Measurements from ENCODE around the gene ZNF605.
"Not testable (repeated sequence)": the region's sequence is repeated elsewhere in the genome, so short reads cannot be mapped to it uniquely, and the experiment has no call there.

ZNF605 gene

DNA sequence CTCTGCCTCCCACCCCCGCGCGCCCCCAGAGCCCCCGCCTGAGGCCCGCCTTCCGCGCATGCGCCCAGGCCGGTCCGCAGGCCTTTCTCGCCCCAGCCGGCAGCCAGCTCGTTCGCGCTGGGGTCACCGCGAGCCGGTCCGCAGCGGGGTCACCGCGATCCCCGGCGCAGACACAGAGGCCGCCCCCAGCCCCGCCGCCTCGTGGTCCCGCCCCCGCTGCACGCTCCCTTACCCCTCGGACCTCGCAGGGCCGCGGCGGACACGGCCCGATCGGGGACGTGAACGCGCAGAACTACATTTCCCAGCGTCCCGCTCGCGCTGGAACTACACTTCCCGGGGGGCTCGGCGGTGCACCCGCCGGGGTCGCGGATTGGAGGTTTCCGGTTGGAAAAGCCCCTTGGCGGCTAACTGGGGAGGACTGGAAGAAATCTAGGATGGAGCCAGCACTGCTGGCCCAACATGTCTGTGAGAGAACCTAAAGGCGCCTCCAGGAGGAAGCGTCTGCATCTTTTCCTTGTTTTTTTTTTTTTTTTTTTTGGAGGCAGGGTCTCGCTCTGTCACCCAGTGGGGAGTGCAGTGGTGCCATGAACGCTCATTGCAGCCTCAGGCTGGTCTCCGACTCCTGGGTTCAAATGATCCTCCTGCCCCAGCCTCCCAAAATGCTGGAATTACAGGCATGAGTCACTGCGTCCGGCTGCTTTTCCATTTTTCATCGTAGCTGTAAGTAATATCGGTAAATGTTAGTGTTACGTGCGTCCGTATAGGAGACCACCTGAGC is at the start of gene ZNF605:
Gene ZNF605, minus strand, starts transcription at position 296 of the 778 bp plus-strand sequence. CDS start 10,671 bp downstream, outside the sequence.
- peaks cover 21% of the 10 kb centered on the region for H3K4me1 Mint-ChIP-seq
- DNase-seq (ENCODE audit: low spot score in 2 of 2) (peak; percentile 83 to 93), ATAC-seq (ENCODE audit: low read depth) (peak; percentile 92)
- peak within 1 kb of the TSS; percentile 91 for H3K27ac Mint-ChIP-seq
- no peaks in the 10 kb centered on the region for H3K27me3 Mint-ChIP-seq
- peaks cover 4% of the 10 kb centered on the region for H3K9me3 Mint-ChIP-seq
- H3K36me3 Mint-ChIP-seq, result peaks cover 16% of the 10 kb centered on the region
- peak within 1 kb of the TSS; percentile 92 for H3K4me3 Mint-ChIP-seq

DNA sequence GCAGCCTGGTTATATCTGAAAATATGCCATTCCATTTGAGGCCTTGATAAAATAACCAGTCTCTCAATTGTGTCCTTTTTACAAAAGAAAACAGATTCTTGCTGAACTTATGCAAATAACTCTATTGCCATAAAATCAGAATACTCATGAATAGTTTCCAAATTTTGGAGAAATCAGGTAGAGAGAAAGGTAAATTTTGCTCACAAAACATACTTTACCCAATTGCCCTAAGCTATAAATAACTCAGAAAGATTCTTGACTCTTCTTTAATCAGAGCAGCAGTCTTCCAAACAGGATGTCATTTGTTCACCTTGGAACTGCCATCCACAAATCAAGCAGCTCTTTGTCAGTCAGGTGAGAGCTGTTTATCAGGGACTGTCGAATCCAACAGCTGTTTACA is 42.6 kb upstream of the ZNF605 start:
- H3K36me3 Mint-ChIP-seq, result peaks cover 56% of the 10 kb centered on the region
- H3K27ac Mint-ChIP-seq, result no peak overlapping the region
- H3K9me3 Mint-ChIP-seq, result peaks cover 17% of the 10 kb centered on the region
- ATAC-seq (ENCODE audit: low read depth) (no peak), DNase-seq (ENCODE audit: low spot score in 2 of 2) (no peak)
- H3K4me1 Mint-ChIP-seq, result peaks cover 9% of the 10 kb centered on the region
- no peaks in the 10 kb centered on the region for H3K27me3 Mint-ChIP-seq
- H3K4me3 Mint-ChIP-seq, result no peak overlapping the region

DNA sequence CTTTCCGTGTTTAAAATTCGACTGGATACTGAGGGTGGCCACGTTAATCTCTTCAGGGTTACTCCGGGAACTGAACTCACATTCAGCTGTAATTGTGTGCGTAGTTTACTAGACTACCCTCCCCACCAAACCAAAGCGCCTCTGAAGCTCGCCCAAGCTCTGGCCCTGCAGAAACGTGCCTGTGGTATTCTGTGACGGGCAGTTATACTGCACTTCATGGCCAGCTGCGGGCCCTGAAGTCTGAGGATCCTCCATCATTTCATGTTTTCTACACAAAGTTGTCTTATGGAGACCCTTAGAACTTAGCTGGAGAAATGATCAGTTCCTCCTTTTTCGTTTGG is 30.7 kb upstream of the ZNF605 start:
- Mint-ChIP-seq H3K36me3 (peaks cover 27% of the 10 kb centered on the region), H3K27ac (peak overlapping the region; percentile 96), H3K4me1 (peaks cover 22% of the 10 kb centered on the region), H3K4me3 (peak overlapping the region; percentile 90), H3K27me3 (no peaks in the 10 kb centered on the region), H3K9me3 (peaks cover 7% of the 10 kb centered on the region)
- DNase-seq (ENCODE audit: low spot score in 2 of 2) (no peak), ATAC-seq (ENCODE audit: low read depth) (peak; percentile 5)

DNA sequence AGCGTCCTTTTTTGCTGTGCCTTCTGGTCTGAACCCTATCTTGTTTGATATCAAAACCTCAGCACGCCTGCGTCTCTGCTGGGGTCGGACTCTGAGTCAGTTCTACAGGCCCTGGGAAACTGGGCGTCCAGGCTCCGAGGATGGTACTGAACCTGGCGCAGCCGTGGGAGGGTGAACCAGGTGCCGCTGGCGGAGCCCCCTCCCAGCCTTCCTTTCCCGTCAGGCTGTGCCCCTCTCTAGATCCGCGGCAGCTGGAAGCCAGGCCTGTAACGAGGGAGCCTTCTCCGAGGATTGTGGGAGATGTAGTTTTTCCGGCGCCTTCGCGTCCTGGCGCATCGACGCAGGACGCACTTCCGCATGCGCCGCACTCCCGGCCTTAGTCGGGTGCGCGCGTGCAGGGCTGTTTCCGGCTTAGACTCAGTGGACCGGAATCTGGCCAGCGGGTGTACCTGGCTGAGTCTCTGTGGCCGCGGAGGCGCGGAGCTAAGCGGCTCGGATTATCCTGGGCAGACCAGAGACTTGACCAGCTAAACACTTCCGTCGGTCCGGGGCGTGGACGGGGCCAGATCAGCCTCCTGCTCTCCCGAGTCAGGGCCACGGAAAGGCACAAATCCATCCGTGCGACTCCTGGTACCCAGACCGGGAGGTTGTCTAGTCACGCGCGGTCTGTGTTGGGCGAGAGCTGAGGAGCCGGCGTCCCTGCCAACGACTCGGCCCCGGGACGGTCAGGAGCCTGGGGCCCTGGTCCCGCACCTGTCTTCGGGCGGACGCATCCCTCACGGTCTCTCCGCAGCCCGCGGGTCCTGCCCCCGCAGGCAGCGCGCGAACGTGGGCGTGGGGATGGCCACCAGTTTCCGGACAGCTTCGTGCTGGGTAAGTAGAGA is 30.1 kb upstream of the ZNF605 start, which contains the start of gene ZNF26:
Gene ZNF26, plus strand, starts transcription at position 367 of the 884 bp plus-strand sequence. Its CDS starts 474 bp downstream, at position 841.
- peak; percentile 98 for ATAC-seq (ENCODE audit: low read depth)
- Mint-ChIP-seq H3K36me3 (peaks cover 24% of the 10 kb centered on the region), H3K27ac (peak within 1 kb of the TSS; percentile 96), H3K4me1 (peaks cover 22% of the 10 kb centered on the region), H3K9me3 (peaks cover 7% of the 10 kb centered on the region), H3K4me3 (peak within 1 kb of the TSS; percentile 90), H3K27me3 (no peaks in the 10 kb centered on the region)
- DNase-seq (ENCODE audit: low spot score in 2 of 2), result peak; percentile 71 to 73

DNA sequence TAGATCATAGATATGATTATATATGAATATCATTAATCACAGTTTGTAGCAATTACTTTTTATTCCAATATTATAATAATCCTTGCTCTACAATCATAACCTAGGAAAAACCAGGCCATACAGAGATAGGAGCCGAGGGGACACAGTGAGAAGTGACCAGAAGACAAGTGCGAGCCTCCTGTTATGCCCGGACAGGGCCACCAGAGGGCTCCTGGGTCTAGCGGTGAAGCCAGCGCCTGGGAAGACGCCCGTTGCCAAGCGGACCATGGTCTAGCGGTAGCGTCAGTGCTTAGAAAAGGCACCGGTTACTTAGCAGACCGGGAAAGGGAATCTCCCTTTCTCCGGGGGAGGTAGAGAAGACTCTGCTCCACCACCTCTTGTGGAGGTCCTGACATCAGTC is 20.8 kb upstream of the ZNF605 start:
- ATAC-seq (ENCODE audit: low read depth); H3K27me3 Mint-ChIP-seq; H3K4me1 Mint-ChIP-seq; DNase-seq (ENCODE audit: low spot score in 2 of 2); H3K4me3 Mint-ChIP-seq; H3K27ac Mint-ChIP-seq: not testable (repeated sequence)
- H3K36me3 Mint-ChIP-seq, result peaks cover 14% of the 10 kb centered on the region
- H3K9me3 Mint-ChIP-seq, result peaks cover 27% of the 10 kb centered on the region

DNA sequence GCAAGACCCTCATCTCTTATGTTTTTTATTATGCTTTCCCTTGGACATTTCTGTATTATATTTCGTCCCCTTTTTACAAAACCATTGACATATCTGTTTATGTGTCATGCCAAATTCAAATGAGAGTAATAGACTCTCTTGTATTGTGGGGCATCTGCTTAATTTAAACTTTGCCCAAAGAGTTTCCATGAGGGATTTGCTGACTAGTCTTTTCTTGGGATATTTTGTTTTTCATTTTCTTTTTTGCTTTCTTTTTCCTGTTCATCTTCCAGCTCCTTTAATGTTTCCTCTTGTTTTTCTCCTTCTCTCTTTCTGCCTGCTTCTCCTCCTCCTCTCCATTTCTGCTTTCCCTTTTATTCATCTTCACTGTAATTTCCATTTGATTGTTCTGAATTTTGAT is 16.3 kb upstream of the ZNF605 start:
- peaks cover 10% of the 10 kb centered on the region for H3K36me3 Mint-ChIP-seq
- no peaks in the 10 kb centered on the region for H3K4me1 Mint-ChIP-seq
- H3K27ac Mint-ChIP-seq, result no peak overlapping the region
- H3K9me3 Mint-ChIP-seq, result peaks cover 18% of the 10 kb centered on the region
- DNase-seq (ENCODE audit: low spot score in 2 of 2) (no peak), ATAC-seq (ENCODE audit: low read depth) (no peak)
- peaks cover 2% of the 10 kb centered on the region for H3K27me3 Mint-ChIP-seq
- no peak overlapping the region for H3K4me3 Mint-ChIP-seq

DNA sequence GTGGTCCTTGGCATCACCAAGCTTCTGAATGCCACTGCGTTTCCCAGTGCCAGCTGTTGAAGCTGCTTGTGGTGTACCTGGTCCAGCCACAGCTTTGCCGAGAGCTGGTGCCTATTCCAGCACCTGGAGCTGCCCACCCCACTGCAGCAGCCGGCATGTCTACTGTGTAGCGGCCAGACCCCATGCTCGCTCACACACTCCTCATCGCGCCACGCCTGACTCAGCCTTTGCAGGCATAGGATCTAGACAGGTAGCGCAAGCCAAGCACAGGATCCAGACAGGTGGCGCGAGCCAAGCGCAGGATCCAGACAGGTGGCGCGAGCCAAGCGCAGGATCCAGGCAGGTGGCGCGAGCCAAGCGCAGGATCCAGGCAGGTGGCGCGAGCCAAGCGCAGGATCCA is 11.6 kb upstream of the ZNF605 start:
- Mint-ChIP-seq H3K36me3 (peaks cover 23% of the 10 kb centered on the region), H3K9me3 (peaks cover 4% of the 10 kb centered on the region), H3K27me3 (peaks cover 2% of the 10 kb centered on the region), H3K4me1 (no peaks in the 10 kb centered on the region), H3K27ac (no peak overlapping the region), H3K4me3 (no peak overlapping the region)
- DNase-seq (ENCODE audit: low spot score in 2 of 2) (no peak), ATAC-seq (ENCODE audit: low read depth) (no peak)

DNA sequence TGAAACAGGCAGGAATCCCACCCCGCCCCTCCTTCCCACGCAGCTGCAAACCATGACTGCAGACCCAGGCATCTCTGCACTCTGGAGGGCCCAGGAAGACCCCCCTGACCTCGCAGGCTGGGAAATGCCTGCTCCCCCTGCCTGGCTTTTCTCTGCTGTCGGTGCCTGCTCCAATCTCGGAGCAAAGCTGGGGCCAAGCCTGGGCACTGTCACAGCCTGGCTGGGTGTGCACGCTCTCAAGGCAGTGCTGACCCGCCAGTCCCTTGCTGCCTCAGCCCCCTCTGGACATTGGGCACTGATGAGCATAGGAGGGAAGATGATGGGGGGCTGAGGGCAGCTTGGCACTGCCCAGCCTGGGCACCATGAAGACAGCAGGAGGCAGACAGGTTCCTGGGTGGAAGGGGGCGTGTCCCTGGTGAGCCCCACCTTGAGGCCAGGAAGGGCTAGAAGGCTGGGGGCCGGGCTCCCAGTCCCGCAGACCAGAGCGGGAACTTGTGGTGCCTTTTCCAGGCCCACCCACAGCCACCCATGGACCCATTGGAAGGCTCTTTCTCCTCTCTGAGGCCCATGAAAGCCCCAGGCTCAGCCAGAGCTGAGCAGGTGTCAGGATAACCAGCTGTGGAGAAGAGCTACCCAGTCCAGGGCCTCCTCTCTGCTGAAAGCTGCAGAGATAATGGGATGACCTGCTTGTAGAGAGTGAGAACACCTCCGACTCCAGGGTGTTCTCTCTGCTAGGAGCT is 10.7 kb upstream of the ZNF605 start:
- H3K4me3 Mint-ChIP-seq, result no peak overlapping the region
- no peak for ATAC-seq (ENCODE audit: low read depth)
- peaks cover 21% of the 10 kb centered on the region for H3K36me3 Mint-ChIP-seq
- peaks cover 2% of the 10 kb centered on the region for H3K9me3 Mint-ChIP-seq
- H3K27me3 Mint-ChIP-seq, result no peaks in the 10 kb centered on the region
- DNase-seq (ENCODE audit: low spot score in 2 of 2), result no peak
- no peaks in the 10 kb centered on the region for H3K4me1 Mint-ChIP-seq
- no peak overlapping the region for H3K27ac Mint-ChIP-seq

DNA sequence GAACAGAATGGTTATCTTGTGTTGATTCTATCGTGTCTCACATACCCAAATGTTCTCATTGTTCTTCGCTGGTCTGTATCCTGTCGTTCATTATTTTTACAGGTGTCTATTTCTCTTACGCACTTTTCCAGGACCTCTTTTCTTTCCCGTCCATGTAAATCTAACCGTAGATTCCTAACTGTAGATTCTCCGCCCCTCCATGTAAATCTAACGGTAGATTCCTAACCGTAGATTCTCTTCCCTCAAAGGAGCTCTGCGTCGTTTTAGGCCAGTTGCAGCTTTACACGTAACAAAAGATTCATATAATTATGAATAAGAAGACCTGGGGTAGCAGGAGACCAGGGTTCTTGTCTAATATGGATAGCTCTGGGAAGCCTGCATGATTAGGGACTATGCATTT is 9.7 kb upstream of the ZNF605 start:
- ATAC-seq (ENCODE audit: low read depth) (no peak), DNase-seq (ENCODE audit: low spot score in 2 of 2) (no peak)
- no peak overlapping the region for H3K27ac Mint-ChIP-seq
- H3K27me3 Mint-ChIP-seq, result no peaks in the 10 kb centered on the region
- no peak overlapping the region for H3K4me3 Mint-ChIP-seq
- peaks cover 4% of the 10 kb centered on the region for H3K9me3 Mint-ChIP-seq
- H3K4me1 Mint-ChIP-seq, result no peaks in the 10 kb centered on the region
- H3K36me3 Mint-ChIP-seq, result peaks cover 25% of the 10 kb centered on the region

DNA sequence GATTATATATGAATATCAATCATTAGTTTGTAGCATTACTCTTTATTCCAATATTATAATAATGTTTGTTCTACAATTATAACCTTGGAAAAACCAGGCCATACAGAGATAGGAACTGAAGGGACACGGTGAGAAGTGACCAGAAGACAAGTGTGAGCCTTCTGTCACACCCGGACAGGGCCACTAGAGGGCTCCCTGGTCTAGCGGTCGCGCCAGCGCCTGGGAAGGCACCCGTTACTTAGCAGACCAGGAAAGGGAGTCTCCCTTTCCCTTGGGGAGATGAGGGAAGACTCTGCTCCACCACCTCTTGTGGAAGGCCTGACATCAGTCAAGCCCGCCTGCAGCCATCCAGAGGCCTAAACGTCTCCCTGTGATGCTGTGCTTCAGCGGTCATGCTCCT is 7.8 kb upstream of the ZNF605 start:
- not testable (repeated sequence) for ATAC-seq (ENCODE audit: low read depth); DNase-seq (ENCODE audit: low spot score in 2 of 2); H3K9me3 Mint-ChIP-seq; H3K27me3 Mint-ChIP-seq; H3K27ac Mint-ChIP-seq; H3K4me1 Mint-ChIP-seq; H3K4me3 Mint-ChIP-seq
- H3K36me3 Mint-ChIP-seq, result peaks cover 27% of the 10 kb centered on the region

DNA sequence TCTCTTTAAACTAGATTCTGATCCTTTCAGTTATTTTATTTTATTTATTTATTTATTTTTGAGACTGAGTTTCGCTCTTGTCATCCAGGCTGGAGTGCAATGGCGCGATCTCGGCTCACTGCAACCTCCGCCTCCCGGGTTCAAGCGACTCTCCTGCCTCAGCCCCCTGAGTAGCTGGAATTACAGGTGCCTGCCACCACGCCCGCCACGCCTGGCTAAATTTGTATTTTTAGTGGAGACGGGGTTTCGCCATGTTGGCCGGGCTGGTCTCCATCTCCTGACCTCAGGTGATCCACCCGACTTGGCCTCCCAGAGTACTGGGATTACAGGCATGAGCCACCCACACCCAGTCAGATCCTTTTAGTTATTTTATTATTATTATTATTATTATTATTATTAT is 5.7 kb upstream of the ZNF605 start:
- not testable (repeated sequence) for H3K4me3 Mint-ChIP-seq; H3K27ac Mint-ChIP-seq; DNase-seq (ENCODE audit: low spot score in 2 of 2); H3K27me3 Mint-ChIP-seq; H3K9me3 Mint-ChIP-seq; H3K4me1 Mint-ChIP-seq; ATAC-seq (ENCODE audit: low read depth)
- H3K36me3 Mint-ChIP-seq, result peaks cover 26% of the 10 kb centered on the region

DNA sequence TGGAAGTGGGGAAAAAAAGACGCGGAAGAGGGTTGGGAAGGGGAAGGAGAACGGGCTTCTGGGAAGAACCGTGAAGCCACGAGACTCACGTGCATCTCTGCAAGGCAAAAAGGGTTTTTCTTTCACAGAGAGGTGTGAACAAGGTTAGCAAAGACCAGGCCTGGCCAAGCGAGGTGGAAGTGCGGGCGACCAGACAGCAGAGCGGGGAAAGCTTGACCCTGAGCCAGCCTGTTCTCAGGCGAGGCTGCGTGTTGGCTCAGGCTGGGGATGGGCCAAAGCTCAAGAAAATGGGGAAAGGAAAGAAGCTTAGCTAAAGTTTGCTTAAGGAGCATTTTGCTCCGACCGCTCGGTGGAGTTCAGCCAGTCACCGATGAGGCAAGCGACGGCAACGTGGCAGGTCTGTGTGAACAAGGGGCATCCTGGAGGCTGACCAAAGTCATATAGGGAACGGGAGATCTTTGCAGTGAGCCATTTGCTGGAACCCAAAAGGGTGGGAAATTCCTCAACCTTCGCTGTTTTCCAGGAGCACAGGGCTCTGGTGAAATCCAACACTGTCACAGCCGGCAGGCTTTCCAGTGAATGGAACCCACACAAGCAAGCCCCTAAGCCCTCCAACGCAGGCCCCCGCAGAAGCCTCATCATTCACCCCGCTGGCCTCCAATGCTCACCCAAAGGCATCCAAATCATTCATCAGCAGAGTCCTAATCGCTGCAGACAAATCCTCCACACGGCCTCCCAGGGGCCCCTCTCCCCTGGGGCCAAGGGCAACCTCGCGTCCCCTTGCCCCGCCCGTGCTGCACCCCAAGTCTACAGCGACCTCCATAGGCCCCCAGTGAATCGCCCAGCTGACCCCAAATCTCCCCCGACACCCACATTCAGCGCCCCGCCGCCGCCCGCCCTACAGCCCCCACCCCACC is 754 bp downstream of the ZNF605 start:
- Mint-ChIP-seq H3K27ac (peak overlapping the region; percentile 91), H3K36me3 (peaks cover 15% of the 10 kb centered on the region)
- DNase-seq (ENCODE audit: low spot score in 2 of 2), result peak in 1 of 2 donors; percentile 14

DNA sequence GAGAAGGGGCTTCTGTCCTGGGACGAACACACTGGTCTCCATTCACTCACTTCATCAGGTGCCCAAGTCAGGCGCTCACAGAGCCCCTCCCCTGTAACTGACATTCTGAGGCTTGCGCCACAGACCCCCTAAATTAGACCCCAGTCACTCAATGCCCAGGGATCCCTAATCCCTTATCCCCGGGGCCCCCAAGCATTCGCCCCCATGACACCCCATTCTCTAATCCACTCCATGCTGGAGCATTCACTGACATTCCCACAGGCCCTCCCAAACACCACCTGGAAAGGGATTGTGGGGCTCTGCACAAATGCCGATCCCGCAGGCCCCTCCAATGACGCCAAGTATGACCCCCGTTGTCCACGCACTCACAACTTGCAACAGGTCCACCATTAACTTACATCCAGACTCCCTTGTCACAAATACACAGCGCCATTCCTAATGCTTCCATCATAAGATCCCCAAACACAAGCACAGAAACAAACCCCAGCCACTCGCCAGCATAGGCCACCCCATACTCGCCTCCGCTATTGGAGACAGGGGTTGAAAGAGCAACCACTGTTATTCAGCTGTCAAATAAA is 1.5 kb downstream of the ZNF605 start:
- H3K36me3 Mint-ChIP-seq, result peaks cover 15% of the 10 kb centered on the region
- ATAC-seq (ENCODE audit: low read depth) (no peak), DNase-seq (ENCODE audit: low spot score in 2 of 2) (no peak)
- H3K4me3 Mint-ChIP-seq, result peak overlapping the region; percentile 92
- no peaks in the 10 kb centered on the region for H3K27me3 Mint-ChIP-seq
- H3K27ac Mint-ChIP-seq, result peak overlapping the region; percentile 91
- H3K4me1 Mint-ChIP-seq, result peaks cover 21% of the 10 kb centered on the region
- peaks cover 4% of the 10 kb centered on the region for H3K9me3 Mint-ChIP-seq

More for the DNA sequence above, 754 bp downstream of the ZNF605 start:
- Mint-ChIP-seq H3K27me3 (no peaks in the 10 kb centered on the region), H3K4me3 (peak overlapping the region; percentile 92), H3K9me3 (peaks cover 4% of the 10 kb centered on the region), H3K4me1 (peaks cover 21% of the 10 kb centered on the region)
- peak; percentile 70 for ATAC-seq (ENCODE audit: low read depth)

All from memory B cell (primary cell).